Islet precursor cell (in vitro differentiated cells): ENCODE data around the gene PRKG1.
"Not testable (repeated sequence)": the region's sequence is repeated elsewhere in the genome, so short reads cannot be mapped to it uniquely, and the experiment has no call there.

Experiments
- DNase-seq: peaks from one replicate; pipeline ENCODE4 v3.0.0-alpha.2; 2018

Gene PRKG1

DNA sequence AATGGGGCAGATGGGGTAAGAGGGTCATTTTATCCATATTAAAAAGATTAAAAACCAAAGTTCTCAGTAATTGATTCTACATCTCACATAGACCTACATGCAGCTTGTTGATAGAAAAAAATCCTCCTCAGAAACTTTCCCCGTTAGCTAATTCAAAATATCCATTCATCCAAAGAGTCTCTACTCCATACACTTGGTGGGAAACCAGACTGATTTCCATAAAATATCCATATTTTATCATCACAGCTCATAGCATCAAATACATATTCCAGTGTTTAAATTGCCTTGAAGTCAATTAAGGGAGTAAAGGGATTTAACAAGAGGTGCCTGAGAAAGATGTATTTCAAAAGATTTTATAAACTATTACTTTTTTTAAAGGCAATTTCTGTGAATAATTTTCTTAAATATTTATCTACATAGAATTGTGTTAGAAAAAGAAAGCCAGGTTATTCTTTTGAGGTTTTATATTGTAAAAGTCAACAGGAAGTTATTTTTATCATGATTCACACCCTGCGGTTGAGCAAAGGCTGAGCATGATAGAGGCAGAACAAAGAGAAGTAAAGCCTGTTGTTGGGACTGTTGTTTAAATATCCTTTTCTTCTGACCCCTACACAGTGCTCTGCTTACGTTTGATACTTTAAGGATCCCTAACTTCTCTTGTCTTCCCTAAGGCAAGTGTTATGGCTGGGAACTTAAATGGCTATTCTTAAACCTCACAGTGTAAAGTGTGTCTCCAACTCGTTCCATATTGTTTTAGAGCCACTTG, 266.7 kb downstream of the PRKG1 start:
- no peak for DNase-seq

- DNase-seq = not testable (repeated sequence)
These were observed 267.5 kb downstream of the PRKG1 start for GRCh38 chr10:51341745-51342144.

GRCh38 chr10:51342381-51342780, 268.1 kb downstream of the PRKG1 start:
- DNase-seq = no peak

DNA sequence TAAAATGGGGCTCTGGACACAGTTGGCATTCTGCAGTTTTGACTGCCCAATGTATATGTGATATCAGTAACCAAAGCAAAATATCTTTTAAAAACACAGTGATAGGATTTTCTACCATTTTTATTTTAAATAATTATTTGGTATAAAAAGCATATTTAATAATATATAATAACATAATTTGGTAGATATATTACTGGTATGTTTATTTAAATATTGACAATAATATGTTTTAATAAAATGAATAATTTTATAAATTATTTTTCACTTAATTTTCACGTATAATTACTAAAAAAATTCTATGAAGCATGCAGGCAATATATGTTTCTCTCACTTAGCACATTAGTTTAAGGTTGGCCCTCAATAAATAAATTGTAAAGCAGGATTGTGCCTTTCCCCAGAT, 269.1 kb downstream of the PRKG1 start:
- DNase-seq = no peak

DNA sequence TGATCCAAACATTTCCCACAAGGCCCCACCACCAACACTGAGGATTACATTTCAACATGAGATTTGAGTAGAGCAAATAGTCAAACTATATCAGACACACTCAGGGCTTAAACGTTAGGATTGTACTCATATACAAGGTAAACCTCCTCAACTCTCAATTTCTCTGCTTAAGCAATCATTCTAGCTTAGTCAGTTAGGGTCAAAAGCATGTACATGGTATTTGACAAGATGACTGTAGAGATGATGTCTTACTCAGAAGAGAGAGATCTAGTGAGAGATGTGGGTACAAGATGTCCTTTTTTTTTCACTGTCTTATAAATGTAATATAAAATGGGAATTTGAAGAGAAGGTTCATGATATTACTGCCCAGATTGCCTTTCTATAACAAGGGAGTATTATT, 270.1 kb downstream of the PRKG1 start:
- DNase-seq = no peak

DNA sequence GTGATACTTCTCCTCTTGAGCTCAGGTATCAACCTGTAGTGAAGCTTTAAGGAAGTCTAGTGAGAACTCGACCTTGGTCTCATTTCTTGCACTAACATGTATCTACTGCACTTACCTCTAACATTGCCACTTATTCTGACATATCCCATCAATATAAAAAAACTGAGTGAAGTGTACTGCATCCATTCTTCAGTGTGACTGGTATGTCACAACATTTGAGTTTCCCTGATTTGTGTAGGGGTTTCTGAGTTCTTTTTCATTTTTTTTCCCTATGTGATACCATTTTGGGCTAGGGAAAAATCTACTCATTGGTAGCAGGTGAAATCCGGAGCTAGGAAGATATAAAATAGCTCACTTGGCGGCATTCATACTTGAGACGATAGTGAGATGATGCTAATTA, 274.3 kb downstream of the PRKG1 start:
- no peak for DNase-seq

DNA sequence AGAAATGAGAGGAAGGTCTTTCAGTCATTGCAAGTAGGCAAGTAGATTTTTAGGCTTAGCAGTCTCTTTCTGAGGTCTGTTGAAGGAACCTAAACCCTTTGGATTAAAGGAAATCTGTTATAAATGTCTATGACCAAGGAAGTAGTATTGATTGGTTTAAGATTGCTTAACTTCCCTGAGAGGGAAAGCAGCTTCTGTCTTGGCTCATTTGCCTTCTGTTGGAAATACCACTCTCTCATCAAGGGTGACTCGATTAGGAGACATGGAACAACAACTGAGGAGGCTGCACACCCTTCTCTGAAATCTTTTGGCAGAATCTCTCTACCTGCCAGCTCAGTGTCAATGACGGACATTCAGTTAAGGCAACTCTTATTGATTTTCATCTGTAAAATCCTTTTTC, 282.9 kb downstream of the PRKG1 start:
- no peak for DNase-seq

- no peak for DNase-seq
These were observed 283.9 kb downstream of the PRKG1 start for GRCh38 chr10:51358227-51358626.

GRCh38 chr10:51363415-51363814, 289.1 kb downstream of the PRKG1 start:
- no peak for DNase-seq

DNA sequence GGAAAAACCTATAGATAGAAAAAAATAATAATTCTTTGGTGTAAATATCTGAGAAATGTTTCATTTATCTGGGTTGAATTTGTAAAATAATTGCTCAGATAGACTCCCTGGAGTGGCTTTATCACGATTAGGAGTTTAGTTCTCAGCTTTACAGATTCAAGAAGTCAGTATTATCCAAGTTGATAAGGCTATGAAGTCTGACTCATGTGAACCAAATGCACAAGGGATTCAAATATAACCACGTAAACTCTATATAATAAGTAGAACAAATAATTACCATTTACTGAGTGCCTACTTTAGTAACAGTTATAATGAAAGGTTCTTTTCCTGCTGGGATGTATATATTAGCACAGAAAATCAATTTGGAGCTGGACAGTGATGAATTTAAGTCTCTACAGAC, 290.4 kb downstream of the PRKG1 start:
- no peak for DNase-seq

DNA sequence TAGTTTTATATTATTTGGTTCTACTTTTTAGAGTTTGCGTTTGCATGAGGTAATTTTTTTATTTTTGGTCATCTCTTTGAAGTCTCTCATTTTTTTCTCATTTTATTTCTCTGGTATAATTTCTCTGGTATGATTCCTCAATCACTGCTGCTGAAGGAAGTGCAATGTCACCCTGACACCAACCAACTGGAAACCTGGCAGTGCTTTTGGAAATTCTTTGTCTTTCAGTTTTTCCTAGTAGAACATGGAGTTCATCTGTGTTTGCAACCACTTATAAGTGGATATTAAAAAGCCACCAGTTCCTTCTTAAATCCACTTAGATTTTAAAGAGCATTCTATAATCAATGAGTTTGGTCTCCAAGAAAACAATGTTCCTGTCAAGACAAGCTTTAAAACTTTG, 291.8 kb downstream of the PRKG1 start:
- no peak for DNase-seq

GRCh38 chr10:51367127-51367526, 292.8 kb downstream of the PRKG1 start:
- DNase-seq = no peak

- no peak for DNase-seq
These were observed 293.4 kb downstream of the PRKG1 start for GRCh38 chr10:51367694-51368093.

DNA sequence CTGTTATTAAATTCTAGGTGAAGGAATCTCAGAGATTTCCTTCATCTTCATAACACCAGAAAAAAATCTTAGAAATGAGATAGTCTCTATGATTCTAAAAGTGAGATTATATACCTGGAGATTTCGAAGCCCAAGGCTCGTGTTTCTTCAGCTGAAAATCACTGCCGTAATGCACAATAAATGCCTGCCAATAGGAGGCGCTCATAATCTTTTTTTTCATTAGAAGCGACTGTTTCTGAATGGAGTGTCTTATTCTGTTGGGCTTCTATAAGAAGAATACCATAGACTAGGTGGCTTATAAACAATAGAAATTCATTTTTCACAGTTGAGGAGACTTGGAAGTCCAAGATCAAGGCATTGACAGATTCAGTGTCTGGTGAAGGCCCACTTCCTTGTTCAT, 294.7 kb downstream of the PRKG1 start:
- DNase-seq = no peak

DNA sequence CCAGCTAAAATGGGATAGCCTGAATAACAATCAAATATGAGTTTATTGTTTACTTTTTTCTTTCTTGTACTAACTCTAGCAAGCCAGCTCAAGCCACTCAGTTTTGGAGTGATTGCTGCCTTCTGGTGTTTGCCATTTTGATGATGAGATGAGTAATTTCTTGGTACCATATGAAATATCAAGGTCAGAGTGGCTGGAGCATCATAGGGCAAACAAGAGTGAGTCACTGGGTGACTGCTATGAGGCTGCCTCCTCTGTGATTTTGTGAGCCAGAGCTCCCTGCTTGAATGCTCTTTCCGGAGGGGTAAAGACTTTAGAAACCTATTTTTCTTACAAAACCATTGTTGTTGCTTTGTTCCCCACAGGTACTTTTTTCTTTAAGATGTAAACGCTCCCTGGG, 295.6 kb downstream of the PRKG1 start:
- no peak for DNase-seq

DNA sequence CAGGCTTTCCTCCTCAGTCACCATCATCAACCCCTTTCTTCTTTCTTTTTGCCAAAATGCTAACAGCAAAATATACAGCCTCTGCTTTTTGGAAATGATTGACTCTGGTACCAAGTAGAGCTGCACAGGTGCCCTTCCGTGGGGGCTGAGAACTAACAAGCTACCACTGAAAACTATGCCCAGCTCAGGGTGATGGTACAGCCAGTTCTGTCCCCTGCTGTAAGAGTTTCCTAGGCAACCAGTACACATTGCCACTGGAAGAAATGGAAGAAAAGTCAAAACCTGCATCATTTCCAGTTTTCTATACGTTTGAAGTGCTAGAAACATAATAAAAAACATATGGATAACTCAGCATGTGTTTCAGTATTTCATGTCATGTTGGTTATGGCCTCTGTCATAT, 297.5 kb downstream of the PRKG1 start:
- DNase-seq = no peak

DNA sequence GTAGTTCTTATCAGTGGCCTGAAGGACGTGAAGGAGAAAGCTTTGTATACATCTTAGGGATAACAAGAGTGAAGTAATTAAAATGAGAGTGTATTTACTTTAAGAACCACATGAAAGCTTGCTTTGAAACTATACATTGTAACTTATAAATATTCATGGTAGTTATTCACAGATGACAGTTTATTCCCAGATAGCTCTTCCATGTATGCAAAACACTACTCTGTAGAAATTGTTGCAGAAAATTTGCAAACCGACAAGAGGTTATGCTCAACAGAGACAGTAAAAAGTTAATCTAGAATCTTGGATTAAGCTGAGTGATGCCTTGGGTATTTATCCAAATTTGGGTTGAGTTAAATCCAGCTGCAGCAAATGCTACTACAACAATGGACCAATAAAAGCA, 301.5 kb downstream of the PRKG1 start:
- no peak for DNase-seq

DNA sequence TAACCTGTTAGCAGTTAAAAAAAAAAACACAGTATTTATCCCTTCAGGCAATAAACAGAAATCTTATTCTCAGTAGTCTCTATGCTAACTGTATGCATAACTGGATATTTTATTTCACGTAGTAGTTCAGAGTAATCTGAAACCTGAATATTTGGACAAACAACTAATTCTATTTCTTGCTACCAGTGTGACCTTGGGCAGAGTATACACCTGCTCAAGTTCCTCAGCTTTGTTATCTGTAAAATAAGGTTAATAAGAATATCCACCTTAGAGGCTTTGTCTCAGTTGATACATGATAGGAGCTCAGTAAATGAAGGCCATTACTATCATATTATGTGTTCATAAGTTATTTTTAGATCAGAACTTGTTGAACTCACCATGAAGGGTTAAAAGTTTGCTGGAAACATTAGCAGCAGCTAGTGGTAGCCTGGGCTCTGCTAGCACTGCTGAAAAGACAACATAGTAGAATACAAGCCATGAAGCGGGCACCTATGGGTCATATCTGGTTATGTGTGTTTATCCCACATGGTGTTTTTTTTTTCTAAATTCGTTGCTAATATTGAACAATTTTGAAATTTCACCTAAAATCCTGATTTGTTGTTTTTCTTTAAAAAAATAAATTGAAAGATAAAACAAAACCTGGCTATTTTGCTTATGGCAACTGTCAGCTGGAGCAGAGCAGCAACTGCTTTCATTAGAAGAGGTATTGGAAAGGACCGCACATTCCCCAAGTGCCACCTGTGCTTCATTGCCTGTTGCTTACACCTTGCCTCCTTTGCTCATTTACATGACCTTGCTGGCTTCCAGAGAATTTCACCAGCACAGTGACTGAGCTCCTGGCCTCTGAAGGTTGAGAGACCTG, 303.0 kb downstream of the PRKG1 start:
- peak; percentile 56 for DNase-seq

DNA sequence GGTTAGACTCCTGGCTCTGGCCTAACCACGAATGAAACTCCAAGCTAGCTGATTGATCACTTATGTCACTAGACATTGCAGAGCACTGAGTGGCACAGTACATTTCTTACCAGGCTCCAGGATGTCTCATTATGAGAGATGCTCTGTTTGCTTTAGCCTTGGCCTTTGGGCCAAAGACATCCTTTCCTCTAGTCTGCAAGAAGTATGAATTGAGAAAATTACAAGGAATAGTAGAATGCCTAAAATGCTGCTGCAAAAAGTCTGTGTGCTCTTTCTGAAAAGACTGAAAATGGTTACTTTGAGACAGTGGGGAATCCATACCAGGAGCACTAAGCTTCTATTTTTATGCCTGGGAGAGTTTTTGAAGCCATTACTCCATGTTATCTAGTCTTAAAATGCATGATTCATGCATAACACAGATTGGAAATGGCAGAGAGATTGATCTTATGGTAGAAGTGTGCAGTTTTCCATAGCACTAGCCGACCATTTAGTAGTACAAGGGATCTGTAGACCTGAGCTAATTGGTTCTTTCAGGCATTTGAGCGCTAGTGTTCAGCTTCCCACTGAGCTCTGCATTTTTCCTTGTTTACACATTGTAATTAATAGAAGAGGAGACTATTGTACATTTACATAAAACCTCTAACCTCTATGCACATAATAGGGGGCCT, 303.8 kb downstream of the PRKG1 start:
- DNase-seq = no peak

GRCh38 chr10:51382181-51382580, 307.9 kb downstream of the PRKG1 start:
- no peak for DNase-seq

DNA sequence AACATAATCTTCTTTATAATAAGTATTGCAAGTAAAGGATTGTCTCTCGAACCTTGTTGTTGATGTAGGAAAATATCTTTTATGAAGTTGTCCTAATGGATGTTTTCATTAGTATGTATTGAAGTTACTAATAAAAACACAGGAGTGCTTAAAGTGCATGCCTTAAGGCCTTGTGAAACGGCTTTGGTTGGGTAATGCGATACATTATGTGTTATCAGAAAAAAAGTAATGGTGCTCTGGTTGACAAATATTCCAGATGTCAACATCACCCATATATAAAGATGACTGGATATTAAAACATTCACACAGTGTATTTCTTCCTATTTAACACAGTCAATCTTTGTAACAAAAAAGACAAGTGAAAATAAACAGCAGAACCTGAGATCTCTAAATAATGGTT, 310.7 kb downstream of the PRKG1 start:
- no peak for DNase-seq

DNA sequence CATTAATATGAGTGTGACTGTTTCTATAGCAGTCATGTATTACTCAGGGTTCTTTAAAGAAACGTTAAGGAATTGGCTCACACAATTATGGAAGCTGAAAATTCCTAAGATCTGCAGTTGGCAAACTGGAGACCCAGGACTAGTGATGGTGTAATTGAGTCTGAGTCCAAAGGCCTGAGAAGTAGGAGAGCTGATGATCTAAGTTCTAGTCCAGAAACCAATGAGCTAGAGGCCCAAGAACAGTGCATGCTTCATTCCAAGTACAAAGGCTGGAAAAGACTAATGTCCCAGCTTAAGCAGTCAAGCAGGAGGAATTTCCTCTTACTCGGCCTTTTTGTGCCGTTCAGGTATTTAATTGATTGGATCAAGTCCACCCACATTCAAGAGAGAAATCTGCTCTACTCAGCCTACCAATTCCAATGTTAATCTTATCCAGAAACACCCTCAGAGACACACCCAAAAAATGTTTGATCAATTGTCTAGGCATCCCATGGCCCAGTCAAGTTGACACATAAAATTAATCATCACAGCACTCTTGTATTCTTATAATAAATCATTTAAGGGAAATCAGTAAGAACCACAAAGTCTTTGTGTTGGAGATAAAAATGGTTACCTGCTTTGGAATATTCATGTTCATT, 312.1 kb downstream of the PRKG1 start:
- DNase-seq = no peak
